GM19397 (cell line): ENCODE results near the gene TMEM259.

Experiments used
- ATAC-seq: cut with Tn5 transposase; IDR thresholded peaks from one replicate; pipeline ENCODE4 v1.9.1; 2021; ENCODE audit warnings: mild to moderate bottlenecking, moderate library complexity; ENCODE audit not compliant: unreplicated experiment

Gene TMEM259

GRCh38 chr19:964761-965694 lies 55.9 kb downstream of the TMEM259 start:
- no peak for ATAC-seq

- no peak for ATAC-seq
Observed at GRCh38 chr19:964116-964520, 56.8 kb downstream of the TMEM259 start.

- ATAC-seq, result no peak
Observed at GRCh38 chr19:963486-963951, 57.4 kb downstream of the TMEM259 start.

- ATAC-seq, result no peak
Observed at GRCh38 chr19:962683-963400, 58.1 kb downstream of the TMEM259 start.

GRCh38 chr19:961866-962620 lies 58.9 kb downstream of the TMEM259 start:
- no peak for ATAC-seq

- ATAC-seq, result no peak
Observed at GRCh38 chr19:960601-960938, 60.4 kb downstream of the TMEM259 start.

GRCh38 chr19:960020-960419 lies 60.9 kb downstream of the TMEM259 start:
- no peak for ATAC-seq
